Fibroblast of lung (primary cell): ENCODE results near the gene MINDY4B.

Experiments used
- CTCF ChIP-seq, 2 donors: IDR thresholded peaks in 1 of 2; conservative IDR thresholded peaks in 1 of 2; 1 replicate in 1 of 2; 2 replicates in 1 of 2; pipeline ENCODE4 v1.5.1; 2011 to 2012; ENCODE audit warnings: low read length in 2 of 2, control low read depth in 1 of 2, inconsistent platforms in 1 of 2, low read depth in 1 of 2, mild to moderate bottlenecking in 1 of 2
- EZH2 ChIP-seq: IDR thresholded peaks from 2 replicates; pipeline ENCODE4 v1.5.1; 2012; ENCODE audit warnings: low read length, control low read depth, mild to moderate bottlenecking; ENCODE audit errors: missing control alignments

GRCh38 chr3:150911771-150912170 is 6.5 kb upstream of the MINDY4B start:
- TF ChIP-seq CTCF (conservative IDR thresholded peaks at IDR 0.05 in 1 of 2, IDR thresholded peaks at IDR 0.05 in 1 of 2; ENCODE audit: low read depth in 1 of 2, low read length in 2 of 2) = no peak
- no peak for TF ChIP-seq EZH2
